ENCODE data around the gene TRAPPC3L.

Gene TRAPPC3L

DNA sequence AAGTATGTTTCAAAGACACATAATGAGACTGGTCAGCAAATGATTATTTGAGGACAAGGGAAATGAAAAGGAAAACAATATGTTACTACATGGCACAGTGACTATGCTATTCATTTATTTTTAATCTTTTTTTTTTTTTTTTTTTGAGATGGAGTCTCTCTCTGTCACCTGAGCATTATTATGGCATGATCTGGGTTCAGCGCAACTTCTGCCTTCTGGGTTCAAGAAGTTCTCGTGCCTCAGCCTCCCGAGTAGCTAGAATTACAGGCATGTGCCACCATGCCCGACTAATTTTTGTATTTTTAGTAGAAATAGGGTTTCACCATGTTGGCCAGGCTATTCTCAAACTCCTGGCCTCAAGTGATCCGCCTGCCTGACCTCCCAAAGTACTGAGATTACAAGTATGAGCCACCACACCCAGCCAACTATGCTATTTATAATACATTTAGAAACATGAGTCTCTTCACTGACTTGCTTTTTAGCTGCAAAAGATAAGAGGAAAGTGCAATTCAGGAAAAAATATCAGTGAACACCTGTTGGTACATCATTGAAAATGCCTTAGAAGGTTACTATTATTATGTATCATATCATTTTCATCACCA is 11.4 kb upstream of the TRAPPC3L start:
- no peak for DNase-seq

DNA sequence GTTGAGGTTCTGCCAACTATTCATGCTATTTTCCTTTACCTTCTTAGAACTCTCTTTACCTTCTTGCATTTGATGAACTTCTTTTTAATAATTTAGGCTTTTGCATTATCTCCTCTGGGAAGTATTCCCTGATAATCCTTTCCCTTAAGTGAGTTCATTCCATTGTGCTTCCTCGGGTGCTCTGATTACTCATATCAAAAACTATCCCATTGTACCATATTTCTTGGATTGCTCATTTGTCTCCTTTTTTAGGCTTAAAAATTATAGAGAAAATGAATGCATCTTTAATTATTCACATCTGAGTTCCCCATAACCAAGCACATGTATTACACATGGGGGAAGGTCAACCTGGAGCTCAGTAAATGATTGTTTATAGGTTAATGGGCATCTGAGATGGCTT is 10.6 kb upstream of the TRAPPC3L start:
- no peak for DNase-seq

GRCh38 chr6:116553451-116553850 is 8.0 kb upstream of the TRAPPC3L start, which contains the start of gene CALHM4:
Gene CALHM4 (plus strand): TSS chr6:116553751. CDS start chr6:116553794, 43 bp downstream.
- no peak for DNase-seq

- DNase-seq, result no peak
Measured at GRCh38 chr6:116550796-116551195, 5.3 kb upstream of the TRAPPC3L start.

GRCh38 chr6:116547358-116547757 is 1.9 kb upstream of the TRAPPC3L start:
- no peak for DNase-seq

DNA sequence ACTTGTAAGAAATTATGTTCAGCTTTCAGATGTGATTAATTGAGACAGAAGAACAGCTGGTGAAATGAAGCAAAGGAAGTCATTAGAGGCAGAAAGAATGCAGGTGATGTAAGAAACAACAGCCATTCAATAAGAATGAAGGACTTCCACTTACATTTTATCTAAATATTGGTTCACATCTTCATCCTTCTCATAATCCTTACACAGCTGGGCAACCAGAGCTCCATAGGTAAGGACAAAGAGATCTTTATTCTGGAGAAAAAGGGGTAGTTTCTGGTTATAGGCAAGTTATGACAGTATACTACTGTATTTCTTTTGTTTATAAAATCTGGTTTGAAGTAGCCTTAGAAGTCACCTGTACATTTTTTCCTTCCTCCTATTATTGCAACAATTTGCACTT is 2.3 kb downstream of the TRAPPC3L start:
- no peak for DNase-seq

GRCh38 chr6:116542426-116542825 is 3.1 kb downstream of the TRAPPC3L start:
- no peak for DNase-seq

DNA sequence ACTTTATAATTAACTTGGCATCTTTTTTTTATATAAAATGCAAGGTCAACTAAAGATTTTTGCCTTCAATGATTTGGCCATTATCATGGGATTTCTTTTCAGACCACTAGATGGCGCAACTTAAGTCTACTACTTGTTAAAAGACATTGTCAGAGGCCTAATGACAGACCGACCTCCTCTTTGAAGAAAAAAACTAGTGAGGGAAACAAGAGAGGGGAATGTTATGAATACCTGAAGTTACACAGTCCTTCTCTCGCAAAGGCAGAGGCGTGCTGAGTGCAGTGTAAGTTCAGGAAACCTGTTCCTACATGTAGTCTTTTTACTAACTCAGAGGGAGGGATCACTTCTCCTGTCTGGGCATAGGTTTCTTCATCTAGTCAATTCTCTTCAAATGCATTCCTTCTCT is 9.3 kb downstream of the TRAPPC3L start:
- DNase-seq, result no peak

DNA sequence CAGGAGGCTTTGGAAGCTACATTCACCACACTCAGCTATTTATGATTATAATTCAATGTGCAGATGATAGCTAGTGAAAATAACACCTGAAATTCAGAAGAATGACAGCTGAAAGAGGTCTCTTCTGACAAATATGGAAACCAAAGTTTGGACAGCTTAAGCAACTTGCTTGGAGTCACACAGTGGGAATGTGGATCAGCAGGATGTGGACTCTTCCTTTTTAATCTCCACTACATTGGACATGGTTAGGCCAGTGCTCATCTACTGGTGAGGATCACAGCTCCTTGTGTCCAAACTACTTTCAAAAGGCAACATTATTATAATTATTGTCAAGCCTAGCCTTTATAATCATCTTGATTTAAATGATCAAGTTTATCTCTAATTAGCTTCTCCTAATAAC is 10.4 kb downstream of the TRAPPC3L start:
- DNase-seq, result no peak

DNA sequence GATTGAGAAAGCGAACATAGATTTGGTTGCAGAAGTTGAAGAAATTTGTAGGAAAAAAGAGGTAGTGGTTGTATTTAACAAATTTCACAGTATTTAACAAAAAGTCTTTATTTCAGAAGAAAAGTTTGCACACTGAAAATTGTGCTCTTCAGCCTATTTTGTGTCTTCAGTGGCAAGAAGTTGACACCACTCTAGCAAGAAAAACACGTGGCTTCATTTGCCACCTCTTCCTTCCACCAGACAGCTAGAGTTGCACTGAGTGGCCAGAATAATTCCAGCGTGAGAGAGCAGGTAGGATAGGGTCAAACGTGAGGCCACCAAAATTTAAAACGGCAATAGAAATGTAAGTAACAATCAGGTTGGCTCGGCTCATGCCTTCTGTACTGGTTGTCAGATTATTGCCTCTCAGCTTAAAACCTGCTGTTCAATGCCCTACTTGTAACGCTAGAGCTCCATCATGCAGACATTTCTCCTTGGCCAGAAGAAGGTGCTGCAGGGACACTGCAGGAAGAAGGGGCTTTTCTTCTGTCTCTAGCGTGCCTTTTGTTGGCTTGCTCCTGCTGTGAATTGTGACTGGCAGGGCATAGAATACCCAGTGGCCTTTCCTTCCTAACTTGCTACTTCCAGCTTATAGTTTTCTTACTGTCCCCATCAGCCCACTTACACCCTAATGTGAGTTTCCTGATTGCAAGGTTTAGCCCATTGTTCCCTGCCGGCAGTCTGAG is 12.1 kb downstream of the TRAPPC3L start:
- no peak for DNase-seq

- DNase-seq, result peak; percentile 7
Measured at GRCh38 chr6:116531675-116532570, 13.6 kb downstream of the TRAPPC3L start.

DNA sequence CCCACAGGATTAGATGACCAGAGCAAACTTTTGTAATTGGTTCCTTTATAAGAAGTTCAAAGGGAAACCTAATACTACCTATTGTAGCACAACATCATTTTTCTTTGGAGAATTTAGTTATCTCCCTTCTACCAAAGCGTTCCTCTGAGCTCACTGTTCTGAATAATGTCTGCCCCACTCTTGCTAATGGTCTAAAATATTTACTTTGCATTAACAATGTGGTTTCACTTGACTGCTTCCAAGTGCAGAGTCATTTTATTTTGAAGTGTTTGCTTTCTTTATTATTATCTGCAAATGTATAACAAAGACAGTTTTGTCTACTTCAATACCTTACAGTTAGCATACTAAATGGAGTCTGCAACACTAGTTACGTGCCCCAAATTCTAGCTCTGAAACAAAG is 15.0 kb downstream of the TRAPPC3L start:
- DNase-seq, result no peak

DNA sequence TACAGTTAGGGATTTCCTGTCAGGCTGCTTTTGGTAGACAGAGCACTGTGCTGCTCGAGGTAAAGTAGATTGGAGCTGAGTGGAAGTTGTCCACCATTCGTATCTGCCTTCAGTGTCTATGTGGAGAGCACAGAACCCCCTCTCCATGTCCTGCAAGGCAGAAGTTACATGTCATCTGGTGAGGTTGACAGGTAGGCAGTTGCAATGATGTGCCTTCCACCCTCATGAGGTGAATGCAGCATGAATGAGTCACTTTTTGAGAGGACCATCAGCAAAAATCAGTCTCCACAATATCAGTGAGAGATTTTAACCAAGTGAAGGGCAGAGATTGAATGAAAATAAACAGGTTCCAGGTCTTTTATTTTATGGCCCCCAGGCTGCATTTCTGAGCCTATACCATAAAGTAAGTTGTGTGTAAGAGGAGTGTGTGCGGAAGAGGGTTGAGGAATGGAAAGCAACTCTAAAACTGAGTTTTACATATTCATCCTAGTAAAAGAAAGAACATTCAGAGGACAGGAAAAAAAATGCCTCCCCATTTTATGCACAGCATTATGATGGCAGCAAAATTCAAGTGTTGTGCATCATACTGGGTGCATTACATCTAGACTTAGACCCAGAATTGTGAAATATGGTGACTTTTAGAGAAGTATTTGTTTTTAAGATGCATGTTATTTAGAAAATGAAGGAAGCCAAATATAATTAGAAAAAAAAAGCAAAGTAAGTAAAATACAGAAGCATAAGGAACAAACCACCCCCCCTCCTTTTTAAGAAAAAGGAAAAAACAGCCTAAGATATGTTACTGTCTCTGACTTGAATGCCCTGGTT is 15.8 kb downstream of the TRAPPC3L start:
- no peak for DNase-seq

- DNase-seq, result no peak
Measured at GRCh38 chr6:116528780-116529179, 16.7 kb downstream of the TRAPPC3L start.

DNA sequence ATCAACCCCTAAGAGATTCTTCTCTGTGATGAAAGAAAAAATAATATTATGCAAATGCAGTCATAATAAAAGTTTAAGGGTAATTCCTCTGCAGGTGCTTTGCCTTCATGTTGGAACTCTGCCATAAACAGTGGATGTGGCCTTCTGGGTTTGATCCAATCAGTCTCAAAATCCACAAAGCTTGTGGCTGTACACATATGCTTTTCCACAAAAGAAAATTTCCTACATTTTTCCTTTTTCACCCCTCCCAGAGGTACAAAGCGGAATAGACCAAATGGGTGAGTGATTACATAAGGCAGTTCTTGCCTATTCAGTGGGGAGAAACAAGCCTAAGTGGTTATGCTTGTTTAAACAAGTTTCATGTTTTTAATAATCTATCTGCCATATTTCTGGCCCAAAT is 17.4 kb downstream of the TRAPPC3L start:
- no peak for DNase-seq

DNA sequence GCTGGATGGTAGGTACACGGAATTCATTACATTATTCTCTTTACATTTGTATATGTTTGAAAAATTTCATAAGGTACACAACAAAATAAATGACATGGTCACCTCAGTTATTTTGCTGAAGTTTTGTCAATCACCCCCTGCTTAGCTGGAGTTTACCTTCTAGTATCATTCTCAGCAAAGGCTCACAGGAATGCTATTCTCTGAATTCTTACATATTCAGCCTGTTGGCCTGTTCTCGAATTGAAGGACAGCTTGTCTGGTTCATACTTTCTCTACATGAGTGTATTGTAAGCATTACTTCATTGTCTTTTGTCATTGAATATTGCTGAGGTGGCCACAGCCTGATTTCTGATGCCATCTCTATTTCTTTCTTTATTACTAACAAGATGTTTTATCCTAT is 21.2 kb downstream of the TRAPPC3L start:
- DNase-seq, result no peak

GRCh38 chr6:116522896-116523295 is 22.6 kb downstream of the TRAPPC3L start:
- DNase-seq, result no peak

DNA sequence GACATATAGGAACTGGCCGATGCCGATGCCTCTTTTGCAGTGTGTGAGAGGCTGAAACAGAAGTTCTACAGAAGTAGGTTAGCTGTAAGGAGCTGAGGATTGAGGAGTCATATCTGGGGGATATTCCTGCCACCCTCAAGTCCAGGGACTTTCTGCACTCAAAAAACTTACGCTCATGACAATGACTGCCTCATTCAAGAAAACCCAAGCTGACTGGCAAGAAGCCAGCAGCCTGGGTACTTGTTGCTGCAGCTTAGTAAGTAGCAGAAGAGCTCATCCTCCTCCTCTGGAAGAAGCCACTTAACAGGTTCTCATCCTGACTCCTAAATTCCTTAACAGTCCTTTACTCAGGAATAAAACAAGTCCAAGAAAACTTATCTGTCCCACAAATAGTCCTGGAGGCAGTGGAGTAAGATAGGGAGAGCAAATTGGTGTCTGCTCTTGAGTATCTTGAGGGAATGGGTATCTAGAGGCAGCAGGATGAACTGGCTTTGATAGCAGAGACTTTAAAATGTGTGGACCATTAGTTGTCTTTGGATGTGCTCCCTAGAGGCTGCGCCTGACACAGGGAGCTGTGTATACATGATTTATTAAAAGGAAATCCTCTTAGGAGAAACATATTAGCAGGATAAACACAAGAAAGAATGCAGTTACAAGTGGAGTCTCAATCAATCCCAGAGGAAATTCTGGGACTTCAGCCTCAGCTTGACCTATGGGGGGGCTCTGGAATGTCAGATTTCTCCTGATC is 26.7 kb downstream of the TRAPPC3L start:
- DNase-seq, result no peak

- DNase-seq, result no peak
Measured at GRCh38 chr6:116515141-116515540, 30.3 kb downstream of the TRAPPC3L start.

DNA sequence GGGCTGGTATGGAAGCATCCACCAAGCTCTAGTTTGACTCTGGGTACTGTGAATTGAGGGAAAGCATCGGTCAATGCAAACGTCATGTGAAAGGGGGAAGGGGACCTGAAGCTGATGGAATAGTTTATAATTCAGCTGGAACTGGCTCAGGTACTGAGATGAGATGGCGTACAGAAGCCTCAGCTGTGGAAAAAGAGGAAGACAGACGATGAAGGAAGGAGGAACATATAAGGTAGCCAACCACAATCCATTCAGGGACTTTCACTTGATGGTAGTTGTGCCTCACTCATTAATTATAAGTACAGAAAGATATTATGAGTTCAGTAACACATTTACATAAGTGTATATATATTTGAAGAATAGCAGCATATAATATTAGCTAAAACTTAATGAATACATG is 31.4 kb downstream of the TRAPPC3L start:
- DNase-seq, result no peak

DNA sequence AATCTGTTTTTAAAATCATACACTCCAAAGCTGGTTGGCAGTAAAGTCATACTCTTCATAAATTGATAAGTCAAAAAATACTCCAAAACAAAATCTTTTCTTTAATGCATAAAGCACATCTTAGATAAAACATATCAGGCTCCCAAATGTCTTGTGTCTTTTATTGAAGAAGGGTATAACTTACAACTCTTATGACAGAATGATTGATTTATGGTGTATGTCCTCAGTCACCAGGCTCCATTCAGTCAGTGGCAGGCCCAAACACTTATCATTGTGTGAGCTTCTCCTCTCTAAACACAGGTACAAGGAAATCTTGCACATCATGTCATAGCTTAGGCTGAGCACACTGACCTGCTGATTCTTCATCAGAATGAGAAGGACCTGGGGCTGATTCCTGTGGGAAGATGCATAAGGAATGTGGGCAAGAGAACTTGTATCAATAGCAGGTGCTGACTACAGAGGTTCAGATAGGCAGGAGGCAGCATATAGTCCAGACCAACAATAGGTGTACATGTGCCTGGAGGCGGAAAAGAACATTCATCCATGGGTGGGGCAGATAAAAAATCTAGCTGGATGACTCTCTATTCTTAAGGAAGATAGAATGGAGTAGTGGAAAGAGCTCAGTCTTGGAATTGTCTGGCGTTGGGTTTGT is 32.1 kb downstream of the TRAPPC3L start:
- no peak for DNase-seq

DNA sequence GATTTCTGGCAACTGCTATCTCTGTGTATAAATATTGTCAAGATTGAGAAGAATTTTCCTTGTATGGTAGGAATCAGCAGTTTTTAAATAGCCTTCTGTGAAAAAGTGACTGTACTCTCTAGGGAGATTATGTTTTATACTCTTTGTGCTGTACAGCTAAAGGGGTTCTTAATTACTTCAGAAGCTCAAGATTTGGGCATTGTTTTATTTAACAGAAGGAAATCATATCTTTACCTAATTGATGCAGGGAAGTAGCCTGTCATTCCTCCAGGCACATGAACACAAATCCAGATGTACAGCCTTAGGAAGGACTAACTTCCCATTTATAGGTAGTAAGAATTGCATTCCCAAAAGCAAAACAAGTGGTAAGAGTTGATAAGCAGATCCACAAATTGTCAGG is 32.8 kb downstream of the TRAPPC3L start:
- no peak for DNase-seq
